ENCODE data around the gene METTL21C. TPM values are rescaled to one million over a fixed set of nuclear protein-coding genes. Genes with fewer than 3 reads are reported as not detected.

METTL21C gene
- total RNA-seq, 1 experiment from 2014 or later, result not detected

DNA sequence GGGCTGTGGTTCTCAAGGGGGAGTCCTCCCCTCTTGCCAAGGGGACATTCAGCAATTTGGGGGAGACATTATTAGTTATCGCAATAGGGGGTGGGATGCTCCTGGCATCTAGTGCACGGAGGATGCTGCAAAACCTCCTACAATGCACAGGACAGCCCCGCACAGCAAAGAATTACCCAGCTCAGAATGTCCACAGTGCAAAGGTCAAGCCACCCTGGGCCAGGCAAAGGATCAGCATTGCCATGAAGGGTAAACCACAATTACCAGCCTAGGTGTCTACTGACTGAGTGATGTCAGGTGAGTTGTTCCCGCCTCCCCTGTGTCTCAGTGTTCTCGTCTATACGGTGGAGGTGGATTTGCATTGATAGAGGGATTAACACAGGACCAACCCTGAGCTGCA, 2.4 kb upstream of the METTL21C start:
- H3K4me1 ChIP-seq (ENCODE audit: insufficient read depth, low read length, poor library complexity, severe bottlenecking), result no peaks in the 10 kb centered on the region
- no peaks in the 10 kb centered on the region for H3K36me3 ChIP-seq (ENCODE audit: insufficient read depth, low read length, poor library complexity, severe bottlenecking)
- CTCF ChIA-PET, result no interaction called here
- H3K4me3 ChIP-seq (ENCODE audit: low read depth, low read length, poor library complexity, severe bottlenecking), result no peak overlapping the region
- TF ChIP-seq, protein P1, sequence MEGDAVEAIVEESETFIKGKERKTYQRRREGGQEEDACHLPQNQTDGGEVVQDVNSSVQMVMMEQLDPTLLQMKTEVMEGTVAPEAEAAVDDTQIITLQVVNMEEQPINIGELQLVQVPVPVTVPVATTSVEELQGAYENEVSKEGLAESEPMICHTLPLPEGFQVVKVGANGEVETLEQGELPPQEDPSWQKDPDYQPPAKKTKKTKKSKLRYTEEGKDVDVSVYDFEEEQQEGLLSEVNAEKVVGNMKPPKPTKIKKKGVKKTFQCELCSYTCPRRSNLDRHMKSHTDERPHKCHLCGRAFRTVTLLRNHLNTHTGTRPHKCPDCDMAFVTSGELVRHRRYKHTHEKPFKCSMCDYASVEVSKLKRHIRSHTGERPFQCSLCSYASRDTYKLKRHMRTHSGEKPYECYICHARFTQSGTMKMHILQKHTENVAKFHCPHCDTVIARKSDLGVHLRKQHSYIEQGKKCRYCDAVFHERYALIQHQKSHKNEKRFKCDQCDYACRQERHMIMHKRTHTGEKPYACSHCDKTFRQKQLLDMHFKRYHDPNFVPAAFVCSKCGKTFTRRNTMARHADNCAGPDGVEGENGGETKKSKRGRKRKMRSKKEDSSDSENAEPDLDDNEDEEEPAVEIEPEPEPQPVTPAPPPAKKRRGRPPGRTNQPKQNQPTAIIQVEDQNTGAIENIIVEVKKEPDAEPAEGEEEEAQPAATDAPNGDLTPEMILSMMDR (conservative IDR thresholded peaks at IDR 0.05; ENCODE audit: low read depth, low read length), result no peak
- no peak for TF ChIP-seq EZH2 (IDR thresholded peaks at IDR 0.05; ENCODE audit: borderline replicate concordance, low read depth, low read length, poor library complexity, severe bottlenecking)
- POLR2A ChIA-PET (ENCODE audit: low non-redundant PET), result no interaction called here
- H3K9me3 ChIP-seq (ENCODE audit: low read depth, low read length, poor library complexity, severe bottlenecking), result no peaks in the 10 kb centered on the region
- intact Hi-C loops (cut with micrococcal nuclease; ENCODE audit: unreplicated experiment), result no loop called here
- no TSS peak for BruUV-seq (replicated peaks)
- H3K27me3 ChIP-seq (replicated peaks; ENCODE audit: insufficient read depth, low read depth, low read length, poor library complexity), result no peaks in the 10 kb centered on the region
- no peak for DNase-seq (ENCODE audit: low spot score)
- H3K27ac ChIP-seq (ENCODE audit: low read depth, low read length, poor library complexity, severe bottlenecking), result no peak overlapping the region

DNA sequence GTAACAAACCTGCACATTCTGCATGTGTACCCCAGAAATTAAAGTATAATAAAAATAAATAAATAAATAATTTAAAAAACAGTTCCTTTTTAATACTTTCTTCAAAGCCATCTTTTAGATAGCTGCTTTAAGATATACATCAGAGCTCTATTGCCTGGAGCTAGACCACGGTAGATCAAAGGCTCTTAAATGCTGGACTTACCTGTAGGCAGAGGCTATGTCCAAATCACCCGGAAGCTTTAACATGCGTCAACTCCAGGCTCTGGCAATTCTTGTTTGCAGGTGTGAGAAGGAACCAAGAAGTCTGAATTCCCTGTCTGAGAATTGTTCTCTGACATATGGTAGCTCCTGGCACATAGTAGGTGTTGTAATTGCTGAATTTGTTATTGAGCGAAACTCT, 1.6 kb upstream of the METTL21C start:
- TF ChIP-seq EZH2 (IDR thresholded peaks at IDR 0.05; ENCODE audit: borderline replicate concordance, low read depth, low read length, poor library complexity, severe bottlenecking), result no peak
- H3K9me3 ChIP-seq (ENCODE audit: low read depth, low read length, poor library complexity, severe bottlenecking), result no peaks in the 10 kb centered on the region
- H3K4me3 ChIP-seq (ENCODE audit: low read depth, low read length, poor library complexity, severe bottlenecking), result no peak overlapping the region
- H3K4me1 ChIP-seq (ENCODE audit: insufficient read depth, low read length, poor library complexity, severe bottlenecking), result no peaks in the 10 kb centered on the region
- no peak for DNase-seq (ENCODE audit: low spot score)
- POLR2A ChIA-PET (ENCODE audit: low non-redundant PET), result interaction anchor here (0.7 kb wide), 1 partner anchor 301 kb away, joined by 4 read pairs; no protein-coding TSS in a partner anchor
- H3K27ac ChIP-seq (ENCODE audit: low read depth, low read length, poor library complexity, severe bottlenecking), result no peak overlapping the region
- H3K36me3 ChIP-seq (ENCODE audit: insufficient read depth, low read length, poor library complexity, severe bottlenecking), result no peaks in the 10 kb centered on the region
- CTCF ChIA-PET, result no interaction called here
- intact Hi-C loops (cut with micrococcal nuclease; ENCODE audit: unreplicated experiment), result no loop called here
- H3K27me3 ChIP-seq (replicated peaks; ENCODE audit: insufficient read depth, low read depth, low read length, poor library complexity), result no peaks in the 10 kb centered on the region
- BruUV-seq (replicated peaks), result no TSS peak

DNA sequence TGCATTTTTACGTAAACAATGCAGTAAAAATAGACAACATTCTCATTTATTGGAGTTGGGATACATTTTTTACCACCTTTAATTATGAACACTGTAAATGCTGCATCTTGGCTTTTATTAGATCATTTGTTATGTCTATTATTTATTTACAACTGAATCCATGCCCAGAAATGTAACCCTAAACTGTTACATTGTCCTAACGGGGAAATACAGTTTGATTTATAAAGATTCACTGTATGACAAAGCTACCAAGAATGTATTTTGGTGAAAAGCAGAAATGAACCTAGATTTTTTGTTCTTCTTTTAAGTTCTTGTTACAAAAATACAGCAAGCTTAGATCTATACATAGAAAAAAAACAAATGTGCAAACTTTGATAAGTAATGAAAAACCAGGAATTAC, 1.1 kb downstream of the METTL21C start:
- DNase-seq (ENCODE audit: low spot score), result no peak
- CTCF ChIA-PET, result no interaction called here

DNA sequence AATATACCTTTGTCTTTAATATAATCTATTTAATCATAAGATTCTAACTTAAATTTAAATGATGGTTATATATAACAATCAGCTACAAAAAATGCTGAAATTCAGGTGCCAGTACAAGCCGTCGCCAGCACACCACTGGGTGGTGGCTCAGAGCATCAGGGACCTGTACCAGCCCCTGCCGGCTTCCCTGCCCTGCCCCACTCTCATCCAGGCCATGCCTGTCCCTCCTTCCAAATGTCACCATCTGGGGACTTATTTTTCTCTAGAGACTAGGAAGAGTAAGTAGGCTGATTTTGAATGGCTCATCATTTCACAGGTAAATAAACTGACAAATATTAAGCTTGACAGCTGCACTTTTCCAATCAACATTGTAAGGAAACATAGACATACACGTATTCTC, 1.6 kb downstream of the METTL21C start:
- DNase-seq (ENCODE audit: low spot score), result no peak
- H3K9me3 ChIP-seq (ENCODE audit: low read depth, low read length, poor library complexity, severe bottlenecking), result no peaks in the 10 kb centered on the region
- ChIA-PET POLR2A (ENCODE audit: low non-redundant PET) (no interaction called here), CTCF (no interaction called here)
- intact Hi-C loops (cut with micrococcal nuclease; ENCODE audit: unreplicated experiment), result no loop called here
- H3K4me3 ChIP-seq (ENCODE audit: low read depth, low read length, poor library complexity, severe bottlenecking), result no peak overlapping the region
- no peak overlapping the region for H3K27ac ChIP-seq (ENCODE audit: low read depth, low read length, poor library complexity, severe bottlenecking)
- BruUV-seq (replicated peaks), result no TSS peak
- no peaks in the 10 kb centered on the region for H3K27me3 ChIP-seq (replicated peaks; ENCODE audit: insufficient read depth, low read depth, low read length, poor library complexity)
- H3K36me3 ChIP-seq (ENCODE audit: insufficient read depth, low read length, poor library complexity, severe bottlenecking), result no peaks in the 10 kb centered on the region
- H3K4me1 ChIP-seq (ENCODE audit: insufficient read depth, low read length, poor library complexity, severe bottlenecking), result no peaks in the 10 kb centered on the region
- TF ChIP-seq EZH2 (IDR thresholded peaks at IDR 0.05; ENCODE audit: borderline replicate concordance, low read depth, low read length, poor library complexity, severe bottlenecking), result no peak
- TF ChIP-seq, protein P1 (conservative IDR thresholded peaks at IDR 0.05; ENCODE audit: low read depth, low read length), result no peak

More for the DNA sequence above, 1.1 kb downstream of the METTL21C start:
- no peaks in the 10 kb centered on the region for H3K36me3 ChIP-seq (ENCODE audit: insufficient read depth, low read length, poor library complexity, severe bottlenecking)
- no peak overlapping the region for H3K27ac ChIP-seq (ENCODE audit: low read depth, low read length, poor library complexity, severe bottlenecking)
- no peaks in the 10 kb centered on the region for H3K27me3 ChIP-seq (replicated peaks; ENCODE audit: insufficient read depth, low read depth, low read length, poor library complexity)
- no TSS peak for BruUV-seq (replicated peaks)
- H3K4me3 ChIP-seq (ENCODE audit: low read depth, low read length, poor library complexity, severe bottlenecking), result no peak overlapping the region
- H3K4me1 ChIP-seq (ENCODE audit: insufficient read depth, low read length, poor library complexity, severe bottlenecking), result no peaks in the 10 kb centered on the region
- intact Hi-C loops (cut with micrococcal nuclease; ENCODE audit: unreplicated experiment), result no loop called here
- POLR2A ChIA-PET (ENCODE audit: low non-redundant PET), result no interaction called here
- H3K9me3 ChIP-seq (ENCODE audit: low read depth, low read length, poor library complexity, severe bottlenecking), result no peaks in the 10 kb centered on the region
- no peak for TF ChIP-seq EZH2 (IDR thresholded peaks at IDR 0.05; ENCODE audit: borderline replicate concordance, low read depth, low read length, poor library complexity, severe bottlenecking)
- TF ChIP-seq, protein P1 (conservative IDR thresholded peaks at IDR 0.05; ENCODE audit: low read depth, low read length), result no peak
